Heart left ventricle (tissue), 13 donors: ENCODE measurements around the gene UBQLNL.

Source experiments
- CTCF ChIP-seq, 12 donors: fragments of 200-600 bp; sonication (generic) in 4 of 12; IDR thresholded peaks; one replicate each; pipeline versions ENCODE4 v1.5.0 to v1.8.0; 2018 to 2022; ENCODE audit warnings: antibody characterized with exemption in 12 of 12, mild to moderate bottlenecking in 5 of 12
- POLR2A ChIP-seq, 2 donors: fragments of 450-650 bp; IDR thresholded peaks; one replicate each; pipeline ENCODE4 v1.6.1; 2017; ENCODE audit warnings: antibody characterized with exemption in 2 of 2, mild to moderate bottlenecking in 2 of 2, moderate library complexity in 2 of 2
- donor health status: ischemic (EF 13 %, LVEDD 7.1; RV severe dilation, severe dysfunction).
- donor health status: DM: no; HTN: yes; CAD: no.
- donor health status: DM: no; HTN: no; CAD: no.
- donor health status: ischemic (EF 25% LVEDD 6.9; RV normal size, moderate dysfunction).
- donor health status: ischemic (EF 25% LVEDD 5.7; RV mildly dilated, moderate dysfunction).
- donor health status: ischemic (EF 35%, LVEDD 5.7; RV mildly dilated, moderate dysfunction).
- donor health status: nonischemic (EF 11% LVEDD 7.7; RV severe dilation, severe dysfunction).
- donor health status: DM: yes; HTN: yes; CAD: no.
- donor health status: PGD.
- donor health status: ischemic (EF 29% LVEDD 5.4; RV normal size, mild dysfunction).
- donor health status: nonischemic (EF 23%, LVEDD 6.1; RV moderate dilation, normal function).

GRCh38 chr11:5500393-5500801 lies 16.1 kb downstream of the UBQLNL start:
- TF ChIP-seq POLR2A (IDR thresholded peaks at IDR 0.05) (no peak), CTCF (IDR thresholded peaks at IDR 0.05) (no peak)
